ENCODE data around the gene RPL31. TPM values are rescaled to one million over a fixed set of nuclear protein-coding genes. Genes with fewer than 3 reads are reported as not detected.
A peak's percentile ranks its signal among the peaks of the same experiment; 100 is the strongest.

The RPL31 gene
- total RNA-seq, 2 experiments from 2014 or later = 1,667 to 1,859 TPM

- H3K4me1 Mint-ChIP-seq (ENCODE audit: low read depth) = peaks cover 4% of the 10 kb centered on the region
- no peak overlapping the region for H3K27ac Mint-ChIP-seq
- intact Hi-C loops (cut with micrococcal nuclease) = no loop called here
- CTCF ChIA-PET = interaction anchor here (1.2 kb wide), 1 partner anchor 381 kb away, joined by 3 read pairs; no protein-coding TSS in a partner anchor
- no peaks in the 10 kb centered on the region for H3K36me3 Mint-ChIP-seq (ENCODE audit: low read depth)
- no peaks in the 10 kb centered on the region for H3K9me3 Mint-ChIP-seq
- H3K27me3 Mint-ChIP-seq = no peaks in the 10 kb centered on the region
- H3K4me3 Mint-ChIP-seq = no peak overlapping the region
- TF ChIP-seq CTCF (IDR thresholded peaks at IDR 0.05) = no peak
- no peak for ATAC-seq
- POLR2A ChIA-PET = interaction anchor here (1.2 kb wide), 1 partner anchor 14 kb away, joined by 5 read pairs; no protein-coding TSS in a partner anchor
- no peak for DNase-seq
These were observed 10.7 kb upstream of the RPL31 start for GRCh38 chr2:100991404-100991773.

- Mint-ChIP-seq H3K36me3 (ENCODE audit: low read depth) (no peaks in the 10 kb centered on the region), H3K27ac (no peak overlapping the region), H3K27me3 (no peaks in the 10 kb centered on the region), H3K9me3 (no peaks in the 10 kb centered on the region), H3K4me1 (ENCODE audit: low read depth) (peaks cover 4% of the 10 kb centered on the region), H3K4me3 (no peak overlapping the region)
- peak; percentile 62 for ATAC-seq
- intact Hi-C loops (cut with micrococcal nuclease) = no loop called here
- DNase-seq = peak; percentile 25
- CTCF ChIA-PET = no interaction called here
- POLR2A ChIA-PET = no interaction called here
- no peak for TF ChIP-seq CTCF (IDR thresholded peaks at IDR 0.05)
These were observed 9.8 kb upstream of the RPL31 start for GRCh38 chr2:100992262-100992661.

- CTCF ChIA-PET = interaction anchor here (1.7 to 1.9 kb wide), 2 partner anchors 386 to 387 kb away, joined by 4 to 5 read pairs; no protein-coding TSS in a partner anchor
These were observed 8.8 kb upstream of the RPL31 start for GRCh38 chr2:100993294-100993693.

GRCh38 chr2:100995309-100996075, 6.6 kb upstream of the RPL31 start:
- H3K4me1 Mint-ChIP-seq (ENCODE audit: low read depth) = peaks cover 4% of the 10 kb centered on the region
- CTCF ChIA-PET = interaction anchor here (1.7 to 1.9 kb wide), 2 partner anchors 388 to 389 kb away, joined by 4 to 5 read pairs; no protein-coding TSS in a partner anchor
- ATAC-seq = no peak
- no peak overlapping the region for H3K4me3 Mint-ChIP-seq
- DNase-seq = no peak
- H3K27ac Mint-ChIP-seq = no peak overlapping the region
- TF ChIP-seq CTCF (IDR thresholded peaks at IDR 0.05) = no peak
- POLR2A ChIA-PET = no interaction called here
- H3K9me3 Mint-ChIP-seq = no peaks in the 10 kb centered on the region
- H3K27me3 Mint-ChIP-seq = no peaks in the 10 kb centered on the region
- intact Hi-C loops (cut with micrococcal nuclease) = no loop called here
- H3K36me3 Mint-ChIP-seq (ENCODE audit: low read depth) = no peaks in the 10 kb centered on the region

More at GRCh38 chr2:100993294-100993693, 8.8 kb upstream of the RPL31 start:
- intact Hi-C loops (cut with micrococcal nuclease) = no loop called here
- DNase-seq (no peak), ATAC-seq (no peak)
- Mint-ChIP-seq H3K36me3 (ENCODE audit: low read depth) (no peaks in the 10 kb centered on the region), H3K4me3 (no peak overlapping the region), H3K27ac (no peak overlapping the region), H3K9me3 (no peaks in the 10 kb centered on the region), H3K27me3 (no peaks in the 10 kb centered on the region), H3K4me1 (ENCODE audit: low read depth) (peaks cover 4% of the 10 kb centered on the region)
- POLR2A ChIA-PET = no interaction called here
- no peak for TF ChIP-seq CTCF (IDR thresholded peaks at IDR 0.05)

GRCh38 chr2:100997509-100998234, 4.4 kb upstream of the RPL31 start:
- no peak for TF ChIP-seq CTCF (IDR thresholded peaks at IDR 0.05)
- no peak overlapping the region for H3K4me3 Mint-ChIP-seq
- H3K4me1 Mint-ChIP-seq (ENCODE audit: low read depth) = peaks cover 9% of the 10 kb centered on the region
- POLR2A ChIA-PET = no interaction called here
- ATAC-seq (no peak), DNase-seq (no peak)
- H3K36me3 Mint-ChIP-seq (ENCODE audit: low read depth) = peaks cover 14% of the 10 kb centered on the region
- CTCF ChIA-PET = interaction anchor here (1.3 kb wide), 1 partner anchor 208 kb away, joined by 3 read pairs; no protein-coding TSS in a partner anchor
- H3K27me3 Mint-ChIP-seq = no peaks in the 10 kb centered on the region
- H3K27ac Mint-ChIP-seq = no peak overlapping the region
- intact Hi-C loops (cut with micrococcal nuclease) = no loop called here
- no peaks in the 10 kb centered on the region for H3K9me3 Mint-ChIP-seq
